ENCODE data around the gene FBXO27. TPM values are rescaled to one million over a fixed set of nuclear protein-coding genes. Genes with fewer than 3 reads are reported as not detected.
"Not testable (repeated sequence)": the region's sequence is repeated elsewhere in the genome, so short reads cannot be mapped to it uniquely, and the experiment has no call there.

FBXO27 gene
- total RNA-seq, 1 donor from 2014 or later, result 41.9 TPM

GRCh38 chr19:39038098-39038497, 5.7 kb upstream of the FBXO27 start:
- ATAC-seq, result peak; percentile 58

DNA sequence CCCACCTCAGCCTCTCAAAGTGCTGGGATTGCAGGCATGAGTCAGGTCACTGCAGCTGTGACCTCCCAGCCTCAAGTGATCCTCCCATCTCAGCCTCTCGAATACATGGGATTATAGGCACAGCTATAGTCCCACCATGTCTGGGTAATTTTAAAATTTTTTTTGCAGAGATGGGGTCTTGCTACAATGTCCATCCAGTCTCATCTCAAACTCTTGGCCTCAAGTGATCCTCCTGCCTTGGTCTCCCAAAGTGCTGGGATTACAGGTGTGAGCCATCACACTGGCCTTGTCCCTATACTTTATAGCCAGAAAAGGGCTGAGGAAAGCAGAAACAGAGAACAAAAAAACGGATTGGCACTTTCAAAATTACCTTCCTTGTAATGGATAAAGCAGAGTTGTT, 4.8 kb upstream of the FBXO27 start:
- no peak for ATAC-seq

GRCh38 chr19:39036581-39036980, 4.2 kb upstream of the FBXO27 start:
- ATAC-seq, result no peak

DNA sequence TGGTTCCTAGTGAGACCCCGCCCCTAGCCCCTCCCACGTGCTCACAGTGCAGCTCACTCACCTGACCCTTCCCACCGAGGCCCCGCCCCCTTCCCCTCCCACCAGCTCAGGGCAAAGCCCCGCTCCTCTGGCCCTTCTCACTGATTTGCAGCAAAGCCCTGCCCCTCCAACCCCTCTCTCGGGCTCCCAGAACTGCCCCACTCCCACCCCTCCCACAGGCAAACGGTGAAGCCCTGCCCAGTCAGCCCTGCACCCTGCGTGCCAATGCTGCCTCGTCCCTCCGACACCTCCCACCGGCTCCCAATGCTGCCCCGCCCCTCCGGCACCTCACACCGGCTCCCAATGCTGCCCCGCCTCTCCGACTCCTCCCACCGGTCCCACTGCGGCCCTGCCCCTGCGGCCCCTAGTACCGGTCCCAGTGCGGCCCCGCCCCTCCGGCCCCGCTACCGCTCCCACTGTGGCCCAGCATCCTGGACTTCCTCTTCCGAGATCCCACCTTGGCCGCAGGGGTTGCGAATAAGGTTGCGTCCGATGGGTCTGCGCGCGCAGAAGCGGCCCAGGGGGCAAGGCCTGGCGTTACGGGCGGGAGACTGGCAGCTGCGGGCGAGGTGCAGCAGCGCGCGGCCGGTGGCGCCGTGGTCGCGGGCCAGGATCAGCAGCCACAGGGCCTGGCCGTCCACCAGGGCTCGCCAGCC, 834 bp downstream of the FBXO27 start:
- ATAC-seq, result peak; percentile 91

DNA sequence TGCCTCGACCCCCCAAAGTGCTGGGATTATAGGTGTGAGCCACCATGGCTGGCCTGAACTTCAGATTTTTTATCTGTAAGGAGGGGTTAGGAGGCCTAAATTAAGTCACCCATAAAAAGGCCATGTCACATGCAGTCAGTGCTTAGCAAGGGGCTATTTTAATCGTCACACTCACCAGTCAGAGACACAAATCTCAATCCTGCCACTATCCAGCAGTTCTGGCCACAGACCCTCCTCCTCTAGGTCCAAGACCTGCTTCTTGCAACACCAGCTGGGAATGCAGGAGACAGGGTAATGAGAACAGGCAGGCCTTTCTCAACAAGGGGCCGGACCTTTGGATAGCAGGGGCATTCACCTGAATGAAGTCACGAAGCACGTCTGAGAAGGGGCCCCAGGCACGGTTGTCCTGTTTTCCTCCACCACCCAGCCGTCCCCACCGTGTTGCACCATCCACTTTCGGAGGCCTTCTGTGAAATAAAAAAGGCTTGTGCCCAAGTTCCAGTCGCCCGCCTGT, 1.4 kb downstream of the FBXO27 start:
- ATAC-seq, result no peak

DNA sequence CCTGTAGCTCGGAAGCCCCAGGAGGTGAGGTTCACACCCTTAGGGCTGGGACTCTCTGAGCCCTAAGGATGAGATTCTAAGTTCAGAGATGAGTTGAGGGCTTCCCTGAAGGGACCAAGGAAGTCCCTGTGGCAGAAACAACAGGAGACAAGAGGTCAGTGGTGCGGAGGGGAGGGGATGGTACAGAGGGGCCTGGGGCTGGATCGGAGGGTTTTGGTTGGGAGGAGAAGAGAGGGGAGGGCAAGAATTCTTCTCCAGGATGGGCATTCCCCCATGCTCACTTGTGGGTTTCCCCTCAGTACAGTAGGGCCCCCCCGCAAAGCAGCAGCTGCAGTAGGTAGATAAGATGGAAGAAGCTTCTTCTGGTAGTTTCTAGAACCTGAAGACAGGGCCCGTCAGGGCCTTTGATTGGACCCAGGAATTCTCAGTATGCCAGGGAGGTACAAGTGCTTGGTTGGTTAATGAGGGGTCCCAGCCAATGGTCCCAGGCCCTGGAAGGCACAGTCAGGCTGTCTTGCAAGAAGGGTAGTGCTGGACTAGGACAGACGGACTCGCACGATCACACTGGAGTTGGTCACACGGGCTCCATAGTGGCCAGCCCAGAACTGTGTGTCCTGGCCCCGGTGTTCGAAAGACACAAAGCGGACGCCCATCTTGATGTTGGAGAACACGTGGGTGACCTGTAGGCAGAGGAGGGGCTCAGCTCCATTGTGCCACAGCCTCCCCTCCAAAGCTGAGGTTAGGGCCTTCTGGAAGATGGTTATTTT, 7.3 kb downstream of the FBXO27 start:
- ATAC-seq, result no peak

DNA sequence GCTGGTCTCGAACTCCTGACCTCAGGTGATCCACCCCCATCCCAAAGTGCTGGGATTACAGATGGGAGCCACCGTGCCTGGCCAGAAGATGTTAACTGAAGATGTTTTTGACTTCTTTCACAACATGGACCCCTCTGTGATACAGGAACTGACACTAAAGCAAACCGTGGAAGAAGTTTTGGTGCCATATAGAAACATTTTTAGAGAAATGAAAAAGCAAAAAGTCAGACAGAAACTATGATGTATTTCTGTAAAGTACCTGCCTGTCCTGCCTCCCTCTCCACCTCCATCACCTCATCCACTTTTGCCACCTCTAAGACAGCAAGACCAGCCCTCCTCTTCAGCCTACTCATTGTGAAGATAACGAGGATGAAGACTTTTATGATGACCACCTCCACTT, 11.3 kb downstream of the FBXO27 start:
- ATAC-seq, result no peak

DNA sequence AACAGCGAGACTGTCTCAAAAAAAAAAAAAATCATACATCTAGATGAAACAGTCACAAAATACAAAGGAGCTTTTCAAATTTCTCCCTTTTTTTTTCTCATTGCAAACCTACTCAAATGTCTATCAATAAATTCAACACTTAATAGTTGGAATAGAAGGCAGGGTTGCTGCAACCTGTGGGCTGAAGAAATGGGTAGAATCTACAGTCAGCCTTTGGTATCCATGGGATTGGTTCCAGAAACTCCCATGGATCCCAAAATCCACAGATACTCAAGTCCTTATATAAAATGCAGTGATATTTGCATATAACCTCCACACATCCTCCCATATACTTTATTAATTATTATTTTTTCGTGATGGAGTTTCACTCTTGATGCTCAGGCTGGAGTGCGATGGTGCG, 14.7 kb downstream of the FBXO27 start:
- ATAC-seq, result no peak

- ATAC-seq, result no peak
Observed at GRCh38 chr19:39017026-39017425, 15.3 kb downstream of the FBXO27 start.

GRCh38 chr19:39014037-39014436, 18.3 kb downstream of the FBXO27 start:
- ATAC-seq, result peak; percentile 33

DNA sequence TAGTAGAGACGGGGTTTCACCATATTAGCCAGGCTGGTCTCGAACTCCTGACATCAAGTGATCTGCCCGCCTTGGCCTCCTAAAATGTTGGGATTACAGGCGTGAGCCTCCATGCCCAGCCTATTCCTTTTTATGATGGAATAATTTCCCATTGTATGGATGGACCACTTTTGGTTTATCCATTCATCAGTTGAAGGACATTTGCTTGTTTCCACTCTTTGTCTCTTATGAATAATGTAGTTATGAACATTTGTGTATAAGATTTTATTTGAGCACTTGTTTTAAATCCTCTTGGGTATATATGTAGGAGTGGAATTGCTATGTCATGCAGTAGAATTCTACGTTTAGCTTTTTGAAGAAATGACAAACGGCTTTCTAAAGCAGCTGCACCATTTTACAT, 23.3 kb downstream of the FBXO27 start:
- no peak for ATAC-seq

DNA sequence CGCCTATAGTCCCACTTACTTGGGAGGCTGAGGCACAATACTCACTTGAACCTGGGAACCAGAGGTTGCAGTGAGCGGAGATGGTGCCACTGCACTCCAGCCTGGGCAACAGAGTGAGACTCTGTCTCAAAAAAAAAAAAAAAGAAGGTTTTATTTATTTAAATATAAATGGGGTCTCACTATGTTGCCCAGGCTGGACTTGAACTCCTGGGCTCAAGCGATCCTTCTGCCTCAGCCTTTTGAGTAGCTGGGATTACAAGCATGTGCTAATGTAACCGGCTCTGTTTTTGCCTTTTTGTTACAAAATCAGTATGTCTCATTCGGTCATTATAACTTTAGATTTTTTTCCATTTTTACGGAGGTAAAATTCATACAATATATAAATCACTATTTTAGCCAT, 24.2 kb downstream of the FBXO27 start:
- ATAC-seq, result no peak

DNA sequence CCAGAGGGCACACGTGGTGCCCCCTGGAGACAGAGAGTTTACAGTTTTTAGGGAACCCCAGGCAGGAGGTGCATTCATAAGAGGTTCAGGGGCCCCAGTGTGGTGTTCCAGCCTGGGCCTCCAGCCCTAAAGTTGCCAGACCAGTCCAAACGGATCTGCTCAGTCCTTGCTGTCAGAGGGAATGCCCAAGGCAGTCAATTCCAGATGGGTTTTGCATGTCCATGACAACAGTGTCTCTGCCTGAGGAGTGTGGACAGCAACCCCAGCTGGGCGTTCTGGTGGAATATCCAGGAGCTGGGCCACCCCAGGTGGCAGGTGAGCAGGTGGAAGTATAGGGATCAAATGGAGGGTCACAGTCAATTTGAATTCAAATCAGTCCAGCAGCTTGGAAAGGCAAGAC, 25.3 kb downstream of the FBXO27 start:
- no peak for ATAC-seq

GRCh38 chr19:39004403-39004802, 27.9 kb downstream of the FBXO27 start:
- no peak for ATAC-seq

- no peak for ATAC-seq
Observed at GRCh38 chr19:39003796-39004195, 28.6 kb downstream of the FBXO27 start.

GRCh38 chr19:39003188-39003587, 29.2 kb downstream of the FBXO27 start:
- no peak for ATAC-seq

DNA sequence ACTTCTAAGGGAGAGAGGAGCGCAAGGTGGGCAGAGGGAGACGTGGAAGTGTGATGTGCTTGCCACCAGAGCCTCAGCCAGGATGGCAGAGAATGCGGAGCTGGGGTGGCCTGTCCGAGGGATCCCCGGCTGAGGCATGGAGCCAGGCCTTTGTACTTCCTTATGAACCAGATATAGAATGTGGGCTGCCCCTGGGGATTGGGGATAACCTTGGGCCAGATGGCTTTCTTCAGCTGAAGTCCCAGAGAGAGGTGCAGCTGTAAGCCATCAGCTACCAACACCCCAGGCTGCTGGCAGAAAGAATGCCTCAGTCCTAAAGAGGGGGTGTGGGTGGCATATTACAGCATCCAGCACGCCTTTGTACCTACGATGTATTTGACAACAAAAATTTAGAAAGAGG, 31.3 kb downstream of the FBXO27 start:
- no peak for ATAC-seq

DNA sequence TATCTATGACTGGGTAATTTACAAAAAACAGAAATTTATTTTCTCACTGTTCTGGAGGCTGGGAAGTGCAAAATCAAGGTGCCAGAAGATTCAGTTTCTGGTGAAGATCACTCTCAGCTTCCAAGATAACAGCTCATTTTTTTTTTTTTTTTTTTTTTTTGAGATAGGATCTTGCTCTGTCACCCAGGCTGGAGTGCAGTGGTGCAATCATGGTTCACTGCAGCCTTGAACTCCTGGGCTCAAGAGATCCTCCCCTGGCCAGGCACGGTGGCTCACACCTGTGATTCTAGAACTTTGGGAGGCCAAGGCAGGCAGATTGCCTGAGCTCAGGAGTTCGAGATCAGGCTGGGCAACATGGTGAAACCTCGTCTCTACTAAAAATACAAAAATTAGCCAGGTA, 34.8 kb downstream of the FBXO27 start:
- ATAC-seq, result not testable (repeated sequence)

GRCh38 chr19:38993271-38993670, 39.1 kb downstream of the FBXO27 start:
- peak; percentile 93 for ATAC-seq

DNA sequence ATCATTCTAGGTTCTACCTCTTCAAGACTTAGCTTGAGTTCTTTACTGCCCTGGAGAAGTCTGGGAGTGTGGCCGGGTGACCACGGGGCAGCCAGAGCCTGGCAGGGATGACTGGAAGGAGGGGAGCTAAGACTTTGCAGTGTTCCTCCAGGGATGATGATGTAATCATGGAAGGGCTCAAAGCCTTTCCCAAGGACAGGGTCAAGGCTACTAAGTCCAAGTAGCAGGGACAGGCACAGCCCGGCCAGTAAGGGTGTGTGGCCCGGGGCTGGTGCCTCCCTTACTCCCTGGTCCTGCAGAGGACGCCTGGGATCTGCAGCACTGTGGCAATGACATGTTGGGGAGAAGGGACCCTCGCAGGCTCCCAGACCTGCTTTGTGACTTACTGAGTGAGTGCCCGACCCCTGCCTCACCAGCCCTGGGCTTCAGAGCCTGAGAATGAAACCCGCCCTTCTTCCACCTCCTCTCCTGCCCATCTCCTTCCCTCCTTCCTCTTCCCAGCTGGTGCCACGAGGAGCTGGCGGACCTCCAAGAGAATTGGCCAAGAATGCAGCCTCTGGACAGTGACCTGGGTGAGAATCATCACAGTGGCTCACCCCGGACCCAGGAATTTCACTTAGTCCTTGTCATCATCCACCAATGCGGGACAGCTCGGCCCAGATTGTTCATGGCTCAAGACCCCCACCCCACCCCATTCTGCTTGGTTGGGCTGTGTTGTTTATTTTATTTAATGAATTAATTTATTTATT, 41.2 kb downstream of the FBXO27 start:
- no peak for ATAC-seq

GRCh38 chr19:38989614-38990013, 42.7 kb downstream of the FBXO27 start:
- ATAC-seq, result not testable (repeated sequence)

- ATAC-seq, result no peak
Observed at GRCh38 chr19:38989066-38989605, 43.2 kb downstream of the FBXO27 start.

DNA sequence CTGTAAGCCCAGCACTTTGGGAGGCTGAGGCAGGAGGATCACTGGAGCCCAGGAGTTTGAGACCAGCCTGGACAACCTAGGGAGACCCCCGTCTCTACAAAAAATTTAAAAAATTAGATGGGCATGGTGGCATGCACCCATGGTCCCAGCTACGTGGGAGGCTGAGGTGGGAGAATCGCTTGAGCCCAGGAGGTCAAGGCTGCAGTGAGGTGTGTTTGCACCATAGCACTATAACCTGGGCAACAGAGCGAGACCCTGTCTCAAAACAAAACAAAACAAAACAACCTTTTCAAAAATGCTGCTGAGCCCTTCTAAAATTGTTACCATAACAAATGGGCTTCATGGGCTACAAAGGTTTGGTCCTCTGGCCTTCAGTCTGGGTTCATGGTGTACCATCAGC, 43.7 kb downstream of the FBXO27 start:
- not testable (repeated sequence) for ATAC-seq

All from esophagus mucosa (tissue), 1 donor.